ENCODE data around the gene POLR2E. TPM values are rescaled to one million over a fixed set of nuclear protein-coding genes. Genes with fewer than 3 reads are reported as not detected.

POLR2E gene
- total and polyA plus RNA-seq, 2 of the 13 experiments (the other 11 are each of a cell fraction or from before 2014, with no cell fraction given): 140 to 272 TPM

GRCh38 chr19:1116726-1117581, 21.8 kb upstream of the POLR2E start:
- WGBS (ENCODE audit: low lambda C conversion rate): 97% methylated on average over 24 of the region's 52 CpGs
- ChIA-PET POLR2A (no interaction called here), CTCF (ENCODE audit: low intra/inter-chr PET ratio, low total read pairs) (no interaction called here)
- no peak for TF ChIP-seq KAT8 (CRISPR knock-in tag; IDR thresholded peaks at IDR 0.05)
- peak; percentile 25 for TF ChIP-seq AGO2 (optimal IDR thresholded peaks at IDR 0.05; ENCODE audit: low read depth, low read length)
- no peak overlapping the region for H2AFZ ChIP-seq (ENCODE audit: low read length)
- H3K36me3 ChIP-seq (replicated peaks in 1 of 2; ENCODE audit: control insufficient read depth in 1 of 2, insufficient read depth in 2 of 2, low read length in 2 of 2): peaks cover 14 to 31% of the 10 kb centered on the region in 2 experiments; a peak in 4 of 5 replicates
- no peak overlapping the region for H3K9ac ChIP-seq (ENCODE audit: insufficient read depth, low read depth, low read length)
- FAIRE-seq (no peak), DNase-seq (ENCODE audit: low spot score) (no peak), ATAC-seq (no peak)
- H3K27me3 ChIP-seq (ENCODE audit: control insufficient read depth in 1 of 2, insufficient read depth in 2 of 2, low read length in 2 of 2): no peaks in the 10 kb centered on the region; a peak in 1 of 5 replicates
- in situ Hi-C loops (cut with HindIII; ENCODE audit: extremely low pct_ligation_motif_present, low pct_unique_long_range_greater_than_20kb) (loop anchor here (5.0 kb wide), 1 partner anchor 35 kb away; no protein-coding TSS in a partner anchor), intact Hi-C loops (cut with micrococcal nuclease; ENCODE audit: unreplicated experiment) (no loop called here)
- no peaks in the 10 kb centered on the region for H4K20me1 ChIP-seq (ENCODE audit: insufficient read depth, low read length)
- no peaks in the 10 kb centered on the region for H3K9me3 ChIP-seq (ENCODE audit: low read length)
- H3K4me3 ChIP-seq (replicated peaks in 1 of 3; ENCODE audit: insufficient read depth in 1 of 3, low read depth in 2 of 3, low read length in 3 of 3): no peak overlapping the region
- peaks cover 15% of the 10 kb centered on the region for H3K4me1 ChIP-seq (ENCODE audit: insufficient read depth, low read length)
- H3K79me2 ChIP-seq (ENCODE audit: insufficient read depth, low read length): no peaks in the 10 kb centered on the region
- H3K27ac ChIP-seq (ENCODE audit: extremely low read length, insufficient read depth, low read length): no peak overlapping the region
- no peak overlapping the region for H3K4me2 ChIP-seq (ENCODE audit: low read depth, low read length)
- BruUV-seq (replicated peaks): no TSS peak

GRCh38 chr19:1115646-1116420, 20.7 kb upstream of the POLR2E start:
- Histone ChIP-seq H3K4me3 (replicated peaks in 1 of 3; ENCODE audit: insufficient read depth in 1 of 3, low read depth in 2 of 3, low read length in 3 of 3) (no peak overlapping the region), H3K36me3 (replicated peaks in 1 of 2; ENCODE audit: control insufficient read depth in 1 of 2, insufficient read depth in 2 of 2, low read length in 2 of 2) (peaks cover 13 to 21% of the 10 kb centered on the region in 2 experiments; a peak in 4 of 5 replicates), H3K4me2 (ENCODE audit: low read depth, low read length) (no peak overlapping the region), H3K9ac (ENCODE audit: insufficient read depth, low read depth, low read length) (no peak overlapping the region), H3K4me1 (ENCODE audit: insufficient read depth, low read length) (peaks cover 15% of the 10 kb centered on the region), H3K27ac (ENCODE audit: extremely low read length, insufficient read depth, low read length) (no peak overlapping the region), H3K27me3 (ENCODE audit: control insufficient read depth in 1 of 2, insufficient read depth in 2 of 2, low read length in 2 of 2) (no peaks in the 10 kb centered on the region; a peak in 1 of 5 replicates), H4K20me1 (ENCODE audit: insufficient read depth, low read length) (no peaks in the 10 kb centered on the region), H2AFZ (ENCODE audit: low read length) (no peak overlapping the region), H3K9me3 (ENCODE audit: low read length) (no peaks in the 10 kb centered on the region), H3K79me2 (ENCODE audit: insufficient read depth, low read length) (no peaks in the 10 kb centered on the region)
- in situ Hi-C loops (cut with HindIII; ENCODE audit: extremely low pct_ligation_motif_present, low pct_unique_long_range_greater_than_20kb): loop anchor here (5.0 kb wide), 1 partner anchor 36 kb away; no protein-coding TSS in a partner anchor
- POLR2A ChIA-PET: interaction anchor here (1.0 kb wide), 1 partner anchor 18 kb away, joined by 3 read pairs; no protein-coding TSS in a partner anchor
- 92% methylated on average over 28 of the region's 35 CpGs for WGBS (ENCODE audit: low lambda C conversion rate)
- no peak for FAIRE-seq
- no peak for DNase-seq (ENCODE audit: low spot score)
- no peak for ATAC-seq
- CTCF ChIA-PET (ENCODE audit: low intra/inter-chr PET ratio, low total read pairs): no interaction called here
- intact Hi-C loops (cut with micrococcal nuclease; ENCODE audit: unreplicated experiment): no loop called here
- BruUV-seq (replicated peaks): no TSS peak
- no peak for TF ChIP-seq AGO2 (optimal IDR thresholded peaks at IDR 0.05; ENCODE audit: low read depth, low read length)
- TF ChIP-seq ZNF235 (CRISPR knock-in tag; IDR thresholded peaks at IDR 0.05; ENCODE audit: borderline replicate concordance): no peak
- TF ChIP-seq ZNF230 (CRISPR knock-in tag; IDR thresholded peaks at IDR 0.05): no peak
- TF ChIP-seq GATAD1 (CRISPR knock-in tag; IDR thresholded peaks at IDR 0.05): no peak
- TF ChIP-seq HDAC1 (CRISPR knock-in tag; IDR thresholded peaks at IDR 0.05): no peak
- no peak for TF ChIP-seq ELK4 (CRISPR knock-in tag; IDR thresholded peaks at IDR 0.05; ENCODE audit: borderline replicate concordance)
- no peak for TF ChIP-seq PPARG (CRISPR knock-in tag; conservative IDR thresholded peaks at IDR 0.05)
- no peak for TF ChIP-seq MZF1 (CRISPR knock-in tag; IDR thresholded peaks at IDR 0.05; ENCODE audit: borderline replicate concordance)
- TF ChIP-seq PRDM10 (CRISPR knock-in tag; IDR thresholded peaks at IDR 0.05; ENCODE audit: low read depth): no peak
- no peak for TF ChIP-seq ZNF773 (CRISPR knock-in tag; IDR thresholded peaks at IDR 0.05; ENCODE audit: borderline replicate concordance)
